Hepatocyte (in vitro differentiated cells): ENCODE measurements around the gene SLC36A3.

ENCODE experiments used
- EZH2 ChIP-seq: fragments of 200-600 bp; sonication (generic); IDR thresholded peaks from 2 replicates; pipeline ENCODE4 v1.6.1; 2016; ENCODE audit warnings: antibody characterized with exemption, mild to moderate bottlenecking, borderline replicate concordance
- EZH2phosphoT487 ChIP-seq: fragments of 200-600 bp; sonication (generic); IDR thresholded peaks from one replicate; pipeline ENCODE4 v1.6.1; 2018; ENCODE audit warnings: antibody characterized with exemption, mild to moderate bottlenecking, low read depth, moderate library complexity; ENCODE audit not compliant: unreplicated experiment, severe bottlenecking
- TF ChIP-seq, protein P1 (sequence below): fragments of 200-600 bp; sonication (generic); IDR thresholded peaks from 2 replicates; pipeline ENCODE4 v1.5.1; 2016; ENCODE audit warnings: antibody characterized with exemption, mild to moderate bottlenecking; ENCODE audit not compliant: poor library complexity

DNA sequence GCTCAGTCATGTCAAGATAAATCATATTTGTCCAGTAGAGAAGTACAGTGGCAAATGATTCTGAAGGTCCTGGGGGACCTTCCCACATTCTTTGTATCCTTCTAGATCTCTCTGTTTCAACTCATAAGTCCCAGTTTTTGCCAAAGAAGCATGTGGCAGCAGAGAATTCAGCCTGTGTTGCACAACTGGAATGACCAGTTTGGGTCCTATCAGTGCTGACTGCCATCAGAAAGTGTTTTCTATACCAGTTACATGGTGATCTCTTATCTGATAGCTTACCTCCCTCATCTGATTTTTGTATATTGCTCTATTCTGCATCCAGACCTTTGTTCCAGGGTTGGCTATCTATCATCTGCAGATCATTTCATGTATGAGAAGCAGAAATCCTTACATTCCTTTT, 28.9 kb downstream of the SLC36A3 start:
- no peak for TF ChIP-seq EZH2
- TF ChIP-seq, protein P1, sequence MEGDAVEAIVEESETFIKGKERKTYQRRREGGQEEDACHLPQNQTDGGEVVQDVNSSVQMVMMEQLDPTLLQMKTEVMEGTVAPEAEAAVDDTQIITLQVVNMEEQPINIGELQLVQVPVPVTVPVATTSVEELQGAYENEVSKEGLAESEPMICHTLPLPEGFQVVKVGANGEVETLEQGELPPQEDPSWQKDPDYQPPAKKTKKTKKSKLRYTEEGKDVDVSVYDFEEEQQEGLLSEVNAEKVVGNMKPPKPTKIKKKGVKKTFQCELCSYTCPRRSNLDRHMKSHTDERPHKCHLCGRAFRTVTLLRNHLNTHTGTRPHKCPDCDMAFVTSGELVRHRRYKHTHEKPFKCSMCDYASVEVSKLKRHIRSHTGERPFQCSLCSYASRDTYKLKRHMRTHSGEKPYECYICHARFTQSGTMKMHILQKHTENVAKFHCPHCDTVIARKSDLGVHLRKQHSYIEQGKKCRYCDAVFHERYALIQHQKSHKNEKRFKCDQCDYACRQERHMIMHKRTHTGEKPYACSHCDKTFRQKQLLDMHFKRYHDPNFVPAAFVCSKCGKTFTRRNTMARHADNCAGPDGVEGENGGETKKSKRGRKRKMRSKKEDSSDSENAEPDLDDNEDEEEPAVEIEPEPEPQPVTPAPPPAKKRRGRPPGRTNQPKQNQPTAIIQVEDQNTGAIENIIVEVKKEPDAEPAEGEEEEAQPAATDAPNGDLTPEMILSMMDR = no peak
- no peak for TF ChIP-seq EZH2phosphoT487
